PC-9 (cell line): ENCODE measurements around the gene CEP170B. TPM values are rescaled to one million over a fixed set of nuclear protein-coding genes. Genes with fewer than 3 reads are reported as not detected.

Experiments
- BruUV-seq: library from RNA; stranded (reverse); fragments of 400-500 nt; replicated peaks from 2 replicates; lab custom pipeline; 2021; lab: Mats Ljungman, UMichigan
- CTCF ChIA-PET: fragments of 300-600 bp; sonication (Branson Sonifier 250); formaldehyde crosslinking; loops from one replicate; lab custom pipeline; 2022; ENCODE audit warnings: antibody characterized with exemption; lab: Charles Lee
- POLR2A ChIA-PET: fragments of 300-600 bp; sonication (Branson Sonifier 250); formaldehyde crosslinking; loops from one replicate; lab custom pipeline; 2022; ENCODE audit warnings: antibody characterized with exemption; ENCODE audit not compliant: unreplicated experiment; lab: Charles Lee
- DNase-seq, 2 experiments: peaks; one replicate each; pipeline versions ENCODE4 v3.0.0 to v3.0.0-alpha.2; 2015 to 2022; ENCODE audit warnings: mixed read lengths in 1 of 2
- H2AFZ ChIP-seq: fragments of 200-600 bp; sonication (generic); 2 replicates; pipeline ENCODE4 v1.8.1; 2017; ENCODE audit warnings: antibody characterized with exemption
- H3F3A ChIP-seq: fragments of 200-600 bp; sonication (generic); 2 replicates; pipeline ENCODE4 v1.8.1; 2017; ENCODE audit warnings: antibody characterized with exemption, mild to moderate bottlenecking, low read depth; ENCODE audit not compliant: insufficient read depth
- H3K27ac ChIP-seq: fragments of 200-600 bp; sonication (generic); 2 replicates; pipeline ENCODE4 v1.6.1; 2016; ENCODE audit warnings: mixed run types
- H3K27me3 ChIP-seq: fragments of 200-600 bp; sonication (generic); 2 replicates; pipeline ENCODE4 v1.6.1; 2016; ENCODE audit warnings: low read depth, mixed run types; ENCODE audit not compliant: insufficient read depth
- H3K36me3 ChIP-seq: fragments of 200-600 bp; sonication (generic); 2 replicates; pipeline ENCODE4 v1.6.1; 2016; ENCODE audit warnings: low read depth, mixed run types
- H3K4me1 ChIP-seq: fragments of 200-600 bp; sonication (generic); replicated peaks from 2 replicates; pipeline ENCODE4 v1.6.1; 2016; ENCODE audit warnings: mixed run types; ENCODE audit not compliant: insufficient read depth
- H3K4me2 ChIP-seq: fragments of 200-600 bp; sonication (generic); 2 replicates; pipeline ENCODE4 v1.6.1; 2017; ENCODE audit warnings: mixed run types
- H3K4me3 ChIP-seq: fragments of 200-600 bp; sonication (generic); 2 replicates; pipeline ENCODE4 v1.6.1; 2016; ENCODE audit warnings: mixed run types
- H3K79me2 ChIP-seq: fragments of 200-600 bp; sonication (generic); 2 replicates; pipeline ENCODE4 v1.6.1; 2017; ENCODE audit warnings: low read depth, mixed run types
- H3K9me2 ChIP-seq: fragments of 200-600 bp; sonication (generic); 2 replicates; pipeline ENCODE4 v1.8.1; 2017; ENCODE audit warnings: mild to moderate bottlenecking; ENCODE audit not compliant: insufficient read depth
- H3K9me3 ChIP-seq: fragments of 200-600 bp; sonication (generic); 2 replicates; pipeline ENCODE4 v1.8.1; 2016; ENCODE audit warnings: low read depth; ENCODE audit not compliant: insufficient read depth
- H4K20me1 ChIP-seq: fragments of 200-600 bp; sonication (generic); 2 replicates; pipeline ENCODE4 v1.8.1; 2017; ENCODE audit not compliant: insufficient read depth
- EZH2 ChIP-seq: fragments of 200-600 bp; sonication (generic); IDR thresholded peaks from 2 replicates; pipeline ENCODE4 v1.8.0; 2017; ENCODE audit warnings: antibody characterized with exemption, low read depth
- intact Hi-C: fragments of 100-400 bp; cut with micrococcal nuclease; formaldehyde crosslinking; loops from one replicate; pipeline ENCODE4 v1.10.0; 2022; ENCODE audit not compliant: unreplicated experiment
- total RNA-seq: library from RNA; stranded (reverse); gene quantifications from 2 replicates; pipeline ENCODE4 v1.2.3, GENCODE V29; 2021
- TF ChIP-seq, protein P1 (sequence below): fragments of 200-600 bp; sonication (generic); conservative IDR thresholded peaks from 2 replicates; pipeline ENCODE4 v1.6.1; 2017; ENCODE audit warnings: mixed run types, antibody characterized with exemption, mild to moderate bottlenecking, moderate library complexity

Gene CEP170B
- total RNA-seq, 1 experiment from 2014 or later: 25.7 TPM

- TF ChIP-seq, protein P1, sequence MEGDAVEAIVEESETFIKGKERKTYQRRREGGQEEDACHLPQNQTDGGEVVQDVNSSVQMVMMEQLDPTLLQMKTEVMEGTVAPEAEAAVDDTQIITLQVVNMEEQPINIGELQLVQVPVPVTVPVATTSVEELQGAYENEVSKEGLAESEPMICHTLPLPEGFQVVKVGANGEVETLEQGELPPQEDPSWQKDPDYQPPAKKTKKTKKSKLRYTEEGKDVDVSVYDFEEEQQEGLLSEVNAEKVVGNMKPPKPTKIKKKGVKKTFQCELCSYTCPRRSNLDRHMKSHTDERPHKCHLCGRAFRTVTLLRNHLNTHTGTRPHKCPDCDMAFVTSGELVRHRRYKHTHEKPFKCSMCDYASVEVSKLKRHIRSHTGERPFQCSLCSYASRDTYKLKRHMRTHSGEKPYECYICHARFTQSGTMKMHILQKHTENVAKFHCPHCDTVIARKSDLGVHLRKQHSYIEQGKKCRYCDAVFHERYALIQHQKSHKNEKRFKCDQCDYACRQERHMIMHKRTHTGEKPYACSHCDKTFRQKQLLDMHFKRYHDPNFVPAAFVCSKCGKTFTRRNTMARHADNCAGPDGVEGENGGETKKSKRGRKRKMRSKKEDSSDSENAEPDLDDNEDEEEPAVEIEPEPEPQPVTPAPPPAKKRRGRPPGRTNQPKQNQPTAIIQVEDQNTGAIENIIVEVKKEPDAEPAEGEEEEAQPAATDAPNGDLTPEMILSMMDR: no peak
- no peak for TF ChIP-seq EZH2
- peaks cover 19% of the 10 kb centered on the region; the same call in 1 of the 2 replicates for H4K20me1 ChIP-seq
- POLR2A ChIA-PET: no interaction called here
- H3K36me3 ChIP-seq: peaks cover 9% of the 10 kb centered on the region; the same call in 1 of the 2 replicates
- H3K4me3 ChIP-seq: no peak overlapping the region
- no peaks in the 10 kb centered on the region for H3K9me3 ChIP-seq
- no peaks in the 10 kb centered on the region for H3K27me3 ChIP-seq
- peaks cover 26% of the 10 kb centered on the region for H3F3A ChIP-seq
- no peak overlapping the region for H2AFZ ChIP-seq
- H3K79me2 ChIP-seq: peaks cover 39% of the 10 kb centered on the region
- no peaks in the 10 kb centered on the region for H3K9me2 ChIP-seq
- no peak for DNase-seq
- no peaks in the 10 kb centered on the region for H3K4me1 ChIP-seq
- no peak overlapping the region for H3K27ac ChIP-seq
- intact Hi-C loops: no loop called here
- CTCF ChIA-PET: no interaction called here
- H3K4me2 ChIP-seq: no peak overlapping the region
- BruUV-seq: no TSS peak
These were observed 5.2 kb upstream of the CEP170B start for GRCh38 chr14:104859900-104860299.

DNA sequence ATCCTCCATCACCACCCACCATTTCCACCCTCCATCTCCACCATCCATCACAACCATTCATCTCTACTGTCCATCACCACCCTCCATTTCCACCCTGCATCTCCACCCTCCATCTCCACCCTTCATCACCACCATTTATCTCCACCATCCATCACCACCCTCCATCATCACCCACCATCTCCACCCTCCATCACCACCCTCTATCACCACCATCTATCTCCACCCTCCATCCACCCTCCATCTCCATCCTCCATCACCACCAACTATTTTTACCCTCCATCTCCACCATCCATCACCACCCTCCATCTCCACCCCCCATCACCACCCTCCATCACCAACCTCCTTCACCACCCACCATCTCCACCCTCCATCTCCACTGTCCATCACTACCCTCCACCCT, 4.7 kb upstream of the CEP170B start:
- Histone ChIP-seq H3K4me3 (no peak overlapping the region), H3K36me3 (peaks cover 9% of the 10 kb centered on the region; the same call in 1 of the 2 replicates), H4K20me1 (peaks cover 19% of the 10 kb centered on the region; the same call in 1 of the 2 replicates), H3K9me2 (no peaks in the 10 kb centered on the region), H2AFZ (no peak overlapping the region), H3K4me2 (no peak overlapping the region), H3K4me1 (no peaks in the 10 kb centered on the region), H3K27ac (no peak overlapping the region), H3K9me3 (no peaks in the 10 kb centered on the region), H3K27me3 (no peaks in the 10 kb centered on the region), H3F3A (peaks cover 26% of the 10 kb centered on the region), H3K79me2 (peaks cover 39% of the 10 kb centered on the region)
- CTCF ChIA-PET: no interaction called here
- intact Hi-C loops: no loop called here
- BruUV-seq: no TSS peak
- no peak for DNase-seq
- TF ChIP-seq, protein P1: no peak
- no peak for TF ChIP-seq EZH2
- POLR2A ChIA-PET: no interaction called here

DNA sequence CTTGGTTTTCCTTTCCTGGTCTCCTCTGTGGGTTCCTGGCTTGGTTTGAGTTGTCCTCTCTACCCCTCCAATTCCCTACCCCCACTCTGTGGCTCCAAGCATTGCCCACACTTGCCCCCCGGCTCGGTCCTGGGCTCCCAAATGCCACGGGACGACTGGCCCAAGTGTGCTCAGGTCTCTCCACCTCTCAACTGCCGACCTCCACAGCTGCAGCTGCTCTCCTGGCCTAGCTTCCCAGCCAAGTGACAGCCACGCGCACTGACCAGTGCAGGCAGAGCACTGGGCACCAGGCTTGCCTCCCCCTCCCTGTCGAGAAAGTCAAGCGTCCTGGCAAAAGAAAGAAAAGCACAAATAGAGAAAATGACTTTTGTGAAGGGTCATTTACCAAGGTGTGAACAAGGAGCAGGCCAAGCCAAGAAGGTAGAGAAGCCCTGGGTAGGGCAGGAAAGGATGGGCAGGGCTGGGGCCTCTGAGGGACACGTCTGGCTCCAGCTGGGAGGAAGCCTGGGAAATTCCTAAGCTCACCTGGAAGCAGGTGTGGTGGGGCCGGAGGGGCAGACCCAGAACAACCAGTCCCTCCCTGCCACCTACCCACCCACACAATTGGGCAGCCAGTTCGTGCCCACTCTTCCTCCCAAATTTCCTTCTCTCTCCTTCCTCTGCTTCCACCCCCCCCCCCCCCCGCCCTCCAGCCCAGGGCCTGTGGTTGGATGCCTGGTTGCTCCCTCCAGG, 1.8 kb upstream of the CEP170B start:
- H3K27me3 ChIP-seq: no peaks in the 10 kb centered on the region
- peak overlapping the region; percentile 95 for H3K4me2 ChIP-seq
- intact Hi-C loops: no loop called here
- TF ChIP-seq, protein P1: no peak
- no peak for TF ChIP-seq EZH2
- peaks cover 65% of the 10 kb centered on the region for H3K79me2 ChIP-seq
- H3K27ac ChIP-seq: no peak overlapping the region
- H2AFZ ChIP-seq: no peak overlapping the region
- ChIA-PET CTCF (no interaction called here), POLR2A (interaction anchor here (0.6 kb wide), 1 partner anchor 95 kb away, joined by 3 read pairs; no protein-coding TSS in a partner anchor)
- no peaks in the 10 kb centered on the region for H3K9me3 ChIP-seq
- H3K4me1 ChIP-seq: peaks cover 11% of the 10 kb centered on the region
- H3K36me3 ChIP-seq: peaks cover 9% of the 10 kb centered on the region; the same call in 1 of the 2 replicates
- BruUV-seq: no TSS peak
- H4K20me1 ChIP-seq: peaks cover 30% of the 10 kb centered on the region
- no peaks in the 10 kb centered on the region for H3K9me2 ChIP-seq
- no peak for DNase-seq
- H3K4me3 ChIP-seq: peak overlapping the region; percentile 99
- peaks cover 14% of the 10 kb centered on the region; the same call in 1 of the 2 replicates for H3F3A ChIP-seq
